ENCODE measurements around the gene CEP112.

GRCh38 chr17:65730711-65731169, 461.2 kb downstream of the CEP112 start:
- TF ChIP-seq MXI1 (IDR thresholded peaks at IDR 0.05; ENCODE audit: borderline replicate concordance, low read depth, low read length) (no peak), CTCF (conservative IDR thresholded peaks at IDR 0.05; ENCODE audit: low read depth, low read length) (no peak), USF2 (IDR thresholded peaks at IDR 0.05; ENCODE audit: low read depth, low read length) (no peak), POLR2A (IDR thresholded peaks at IDR 0.05; ENCODE audit: low read depth, low read length) (no peak), ELK1 (IDR thresholded peaks at IDR 0.05; ENCODE audit: borderline replicate concordance, low read depth, low read length) (no peak), RAD21 (IDR thresholded peaks at IDR 0.05; ENCODE audit: low read length) (no peak), MAFK (IDR thresholded peaks at IDR 0.05; ENCODE audit: low read depth, low read length) (no peak), FOS (IDR thresholded peaks at IDR 0.05; ENCODE audit: low read depth, low read length) (no peak), NFE2L2 (IDR thresholded peaks at IDR 0.05; ENCODE audit: low read depth, low read length) (no peak), SMC3 (IDR thresholded peaks at IDR 0.05; ENCODE audit: low read depth, low read length) (no peak), RCOR1 (IDR thresholded peaks at IDR 0.05; ENCODE audit: insufficient replicate concordance, low read length) (no peak)

Data from IMR-90 (cell line).